Activated CD4-positive, CD25-positive, alpha-beta regulatory T cell treated with anti-CD3 and anti-CD28 coated beads, Interleukin-2, amount 50 U/mL, for 72 hours (primary cell): ENCODE data around the gene EIF5AL1.
"Not testable (repeated sequence)": the region's sequence is repeated elsewhere in the genome, so short reads cannot be mapped to it uniquely, and the experiment has no call there.

ENCODE experiments used
- DNase-seq: peaks from one replicate; pipeline ENCODE4 v3.0.0; 2021

The EIF5AL1 gene

GRCh38 chr10:79517567-79517966, 5.2 kb downstream of the EIF5AL1 start:
- DNase-seq = not testable (repeated sequence)

GRCh38 chr10:79521751-79522150, 9.4 kb downstream of the EIF5AL1 start:
- not testable (repeated sequence) for DNase-seq

GRCh38 chr10:79522464-79522863, 10.1 kb downstream of the EIF5AL1 start:
- DNase-seq = not testable (repeated sequence)

- not testable (repeated sequence) for DNase-seq
Measured at GRCh38 chr10:79523157-79523853, 11.0 kb downstream of the EIF5AL1 start.

GRCh38 chr10:79525049-79525710, 12.8 kb downstream of the EIF5AL1 start:
- DNase-seq = not testable (repeated sequence)

- not testable (repeated sequence) for DNase-seq
Measured at GRCh38 chr10:79528261-79528660, 15.9 kb downstream of the EIF5AL1 start.

- not testable (repeated sequence) for DNase-seq
Measured at GRCh38 chr10:79533142-79533902, 21.0 kb downstream of the EIF5AL1 start.

- not testable (repeated sequence) for DNase-seq
Measured at GRCh38 chr10:79533903-79534175, 21.5 kb downstream of the EIF5AL1 start.

GRCh38 chr10:79538311-79538710, 26.0 kb downstream of the EIF5AL1 start:
- DNase-seq = not testable (repeated sequence)

GRCh38 chr10:79540930-79541329, 28.6 kb downstream of the EIF5AL1 start:
- not testable (repeated sequence) for DNase-seq

- no peak for DNase-seq
Measured at GRCh38 chr10:79542626-79543025, 30.3 kb downstream of the EIF5AL1 start.

GRCh38 chr10:79544408-79544807, 32.1 kb downstream of the EIF5AL1 start:
- not testable (repeated sequence) for DNase-seq

- DNase-seq = not testable (repeated sequence)
Measured at GRCh38 chr10:79544926-79545659, 32.8 kb downstream of the EIF5AL1 start.

GRCh38 chr10:79547128-79547527, 34.8 kb downstream of the EIF5AL1 start:
- DNase-seq = not testable (repeated sequence)

GRCh38 chr10:79547973-79548372, 35.6 kb downstream of the EIF5AL1 start:
- no peak for DNase-seq

GRCh38 chr10:79552143-79552542, 39.8 kb downstream of the EIF5AL1 start:
- DNase-seq = no peak

GRCh38 chr10:79555354-79556309, 43.3 kb downstream of the EIF5AL1 start:
- no peak for DNase-seq

GRCh38 chr10:79556961-79557360, 44.6 kb downstream of the EIF5AL1 start:
- not testable (repeated sequence) for DNase-seq

GRCh38 chr10:79559726-79560125, 47.4 kb downstream of the EIF5AL1 start:
- DNase-seq = no peak

- no peak for DNase-seq
Measured at GRCh38 chr10:79560160-79560709, 47.9 kb downstream of the EIF5AL1 start, which contains the start of gene SFTPA2. Gene SFTPA2, minus strand, starts transcription at chr10:79560407. Its CDS starts 924 bp downstream, at chr10:79559483.

GRCh38 chr10:79561257-79561656, 48.9 kb downstream of the EIF5AL1 start:
- no peak for DNase-seq
